ENCODE data around the gene SLC4A11.

SLC4A11 gene

GRCh38 chr20:3255728-3256127 is 16.7 kb upstream of the SLC4A11 start:
- Mint-ChIP-seq H3K27ac (no peak overlapping the region), H3K4me3 (no peak overlapping the region), H3K9me3 (no peaks in the 10 kb centered on the region), H3K27me3 (no peaks in the 10 kb centered on the region), H3K36me3 (ENCODE audit: low read depth) (peaks cover 6% of the 10 kb centered on the region), H3K4me1 (ENCODE audit: low read depth) (no peaks in the 10 kb centered on the region)
- DNase-seq, result no peak

- H3K27ac Mint-ChIP-seq, result no peak overlapping the region
- no peak for DNase-seq
- H3K4me3 Mint-ChIP-seq, result no peak overlapping the region
- peaks cover 4% of the 10 kb centered on the region for H3K4me1 Mint-ChIP-seq (ENCODE audit: low read depth)
- H3K27me3 Mint-ChIP-seq, result peaks cover 25% of the 10 kb centered on the region
- no peaks in the 10 kb centered on the region for H3K9me3 Mint-ChIP-seq
- peaks cover 2% of the 10 kb centered on the region for H3K36me3 Mint-ChIP-seq (ENCODE audit: low read depth)
Measured at GRCh38 chr20:3251806-3252205, 12.8 kb upstream of the SLC4A11 start.

GRCh38 chr20:3250091-3250504 is 11.1 kb upstream of the SLC4A11 start:
- Mint-ChIP-seq H3K27me3 (peaks cover 29% of the 10 kb centered on the region), H3K27ac (no peak overlapping the region), H3K36me3 (ENCODE audit: low read depth) (peaks cover 2% of the 10 kb centered on the region), H3K9me3 (no peaks in the 10 kb centered on the region), H3K4me3 (no peak overlapping the region), H3K4me1 (ENCODE audit: low read depth) (peaks cover 4% of the 10 kb centered on the region)
- DNase-seq, result no peak

- no peak for DNase-seq
- H3K9me3 Mint-ChIP-seq, result no peaks in the 10 kb centered on the region
- peaks cover 4% of the 10 kb centered on the region for H3K4me1 Mint-ChIP-seq (ENCODE audit: low read depth)
- H3K36me3 Mint-ChIP-seq (ENCODE audit: low read depth), result peaks cover 2% of the 10 kb centered on the region
- H3K4me3 Mint-ChIP-seq, result peak overlapping the region; percentile 44
- H3K27me3 Mint-ChIP-seq, result peaks cover 32% of the 10 kb centered on the region
- H3K27ac Mint-ChIP-seq, result no peak overlapping the region
Measured at GRCh38 chr20:3248993-3249347, 10.0 kb upstream of the SLC4A11 start.

GRCh38 chr20:3248167-3248992 is 9.4 kb upstream of the SLC4A11 start:
- Mint-ChIP-seq H3K36me3 (ENCODE audit: low read depth) (peaks cover 2% of the 10 kb centered on the region), H3K4me1 (ENCODE audit: low read depth) (peaks cover 4% of the 10 kb centered on the region), H3K27me3 (peaks cover 32% of the 10 kb centered on the region), H3K27ac (no peak overlapping the region), H3K9me3 (no peaks in the 10 kb centered on the region), H3K4me3 (peak overlapping the region; percentile 44)
- peak; percentile 49 for DNase-seq

- Mint-ChIP-seq H3K27me3 (peaks cover 32% of the 10 kb centered on the region), H3K4me1 (ENCODE audit: low read depth) (peaks cover 4% of the 10 kb centered on the region), H3K4me3 (no peak overlapping the region), H3K36me3 (ENCODE audit: low read depth) (peaks cover 2% of the 10 kb centered on the region), H3K27ac (no peak overlapping the region), H3K9me3 (no peaks in the 10 kb centered on the region)
- no peak for DNase-seq
Measured at GRCh38 chr20:3247638-3248037, 8.6 kb upstream of the SLC4A11 start.

GRCh38 chr20:3246682-3247081 is 7.7 kb upstream of the SLC4A11 start:
- H3K36me3 Mint-ChIP-seq (ENCODE audit: low read depth), result no peaks in the 10 kb centered on the region
- no peak for DNase-seq
- no peaks in the 10 kb centered on the region for H3K9me3 Mint-ChIP-seq
- peaks cover 4% of the 10 kb centered on the region for H3K4me1 Mint-ChIP-seq (ENCODE audit: low read depth)
- peaks cover 38% of the 10 kb centered on the region for H3K27me3 Mint-ChIP-seq
- no peak overlapping the region for H3K4me3 Mint-ChIP-seq
- no peak overlapping the region for H3K27ac Mint-ChIP-seq

- Mint-ChIP-seq H3K4me1 (ENCODE audit: low read depth) (peaks cover 4% of the 10 kb centered on the region), H3K27me3 (peaks cover 47% of the 10 kb centered on the region), H3K27ac (no peak overlapping the region), H3K36me3 (ENCODE audit: low read depth) (no peaks in the 10 kb centered on the region), H3K9me3 (no peaks in the 10 kb centered on the region), H3K4me3 (no peak overlapping the region)
- DNase-seq, result no peak
Measured at GRCh38 chr20:3245711-3246110, 6.7 kb upstream of the SLC4A11 start.

- H3K9me3 Mint-ChIP-seq, result no peaks in the 10 kb centered on the region
- H3K4me3 Mint-ChIP-seq, result no peak overlapping the region
- peaks cover 4% of the 10 kb centered on the region for H3K4me1 Mint-ChIP-seq (ENCODE audit: low read depth)
- H3K27me3 Mint-ChIP-seq, result peaks cover 48% of the 10 kb centered on the region
- H3K36me3 Mint-ChIP-seq (ENCODE audit: low read depth), result no peaks in the 10 kb centered on the region
- H3K27ac Mint-ChIP-seq, result no peak overlapping the region
- no peak for DNase-seq
Measured at GRCh38 chr20:3245156-3245555, 6.2 kb upstream of the SLC4A11 start.

GRCh38 chr20:3244613-3245012 is 5.6 kb upstream of the SLC4A11 start:
- H3K27ac Mint-ChIP-seq, result no peak overlapping the region
- H3K27me3 Mint-ChIP-seq, result peaks cover 48% of the 10 kb centered on the region
- H3K36me3 Mint-ChIP-seq (ENCODE audit: low read depth), result no peaks in the 10 kb centered on the region
- H3K4me1 Mint-ChIP-seq (ENCODE audit: low read depth), result peaks cover 8% of the 10 kb centered on the region
- no peak for DNase-seq
- H3K4me3 Mint-ChIP-seq, result no peak overlapping the region
- no peaks in the 10 kb centered on the region for H3K9me3 Mint-ChIP-seq

- Mint-ChIP-seq H3K36me3 (ENCODE audit: low read depth) (no peaks in the 10 kb centered on the region), H3K27ac (no peak overlapping the region), H3K4me3 (no peak overlapping the region), H3K9me3 (no peaks in the 10 kb centered on the region), H3K27me3 (peaks cover 49% of the 10 kb centered on the region), H3K4me1 (ENCODE audit: low read depth) (peaks cover 9% of the 10 kb centered on the region)
- no peak for DNase-seq
Measured at GRCh38 chr20:3243718-3244358, 4.8 kb upstream of the SLC4A11 start.

GRCh38 chr20:3242172-3242692 is 3.2 kb upstream of the SLC4A11 start:
- peaks cover 48% of the 10 kb centered on the region for H3K27me3 Mint-ChIP-seq
- no peaks in the 10 kb centered on the region for H3K36me3 Mint-ChIP-seq (ENCODE audit: low read depth)
- H3K4me1 Mint-ChIP-seq (ENCODE audit: low read depth), result peaks cover 12% of the 10 kb centered on the region
- H3K9me3 Mint-ChIP-seq, result no peaks in the 10 kb centered on the region
- no peak overlapping the region for H3K4me3 Mint-ChIP-seq
- DNase-seq, result no peak
- no peak overlapping the region for H3K27ac Mint-ChIP-seq

GRCh38 chr20:3240776-3241363 is 1.9 kb upstream of the SLC4A11 start:
- Mint-ChIP-seq H3K9me3 (no peaks in the 10 kb centered on the region), H3K4me1 (ENCODE audit: low read depth) (peaks cover 12% of the 10 kb centered on the region), H3K36me3 (ENCODE audit: low read depth) (no peaks in the 10 kb centered on the region), H3K27me3 (peaks cover 57% of the 10 kb centered on the region), H3K27ac (no peak overlapping the region), H3K4me3 (no peak overlapping the region)
- DNase-seq, result no peak

GRCh38 chr20:3239867-3240775 is 1.1 kb upstream of the SLC4A11 start:
- DNase-seq, result peak; percentile 49
- Mint-ChIP-seq H3K27me3 (peaks cover 64% of the 10 kb centered on the region), H3K4me1 (ENCODE audit: low read depth) (peaks cover 12% of the 10 kb centered on the region), H3K4me3 (peak overlapping the region; percentile 76), H3K27ac (no peak overlapping the region), H3K36me3 (ENCODE audit: low read depth) (no peaks in the 10 kb centered on the region), H3K9me3 (no peaks in the 10 kb centered on the region)
